ENCODE data around the gene KRT8. TPM values are rescaled to one million over a fixed set of nuclear protein-coding genes. Genes with fewer than 3 reads are reported as not detected.

Gene KRT8
- total RNA-seq, 1 experiment from 2014 or later, result 179 TPM

DNA sequence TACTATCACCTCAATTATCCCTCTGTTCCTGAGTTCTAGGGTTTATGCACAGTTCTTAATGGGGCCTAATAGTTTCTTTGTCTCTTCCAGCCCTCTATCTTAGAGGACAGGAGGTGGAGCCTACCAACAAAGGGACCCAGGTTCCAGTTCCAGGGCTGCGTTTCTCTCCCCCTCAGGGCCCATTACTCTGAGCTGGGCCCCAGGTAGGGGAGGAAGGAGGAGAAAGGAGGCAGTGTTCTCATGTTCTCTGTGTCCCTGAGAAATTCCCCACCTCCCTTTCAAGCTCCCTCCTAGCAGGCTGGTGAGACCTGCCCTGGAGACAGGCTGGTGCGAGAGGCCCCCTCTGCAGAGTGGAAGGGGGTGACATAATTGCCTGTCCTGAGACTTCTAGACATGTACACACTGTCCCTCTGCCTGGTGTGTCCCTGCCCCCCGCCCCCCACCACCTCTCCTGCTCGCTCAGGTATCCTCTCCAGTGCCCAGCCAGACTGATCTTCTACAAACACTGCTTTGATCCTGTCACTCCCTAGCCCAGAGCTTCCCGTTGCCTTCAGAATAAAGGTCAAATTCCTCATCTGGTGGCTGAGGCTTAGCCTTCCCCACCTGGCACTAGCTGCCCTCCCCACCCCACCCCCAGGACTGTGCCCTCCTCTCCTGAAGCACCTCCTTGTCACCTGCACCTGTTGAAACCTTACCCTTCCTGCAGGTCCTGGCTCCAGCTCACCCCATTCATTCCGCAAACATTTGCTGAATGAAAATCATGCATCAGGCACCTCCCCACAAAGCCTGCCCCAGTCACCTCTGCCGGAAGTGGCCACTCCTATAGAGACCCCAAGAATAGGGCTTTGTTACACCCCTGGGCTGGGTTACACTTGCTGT lies 21.1 kb upstream of the KRT8 start:
- Mint-ChIP-seq H3K36me3 (ENCODE audit: insufficient read depth, unreplicated experiment) (no peaks in the 10 kb centered on the region), H3K4me3 (ENCODE audit: unreplicated experiment) (no peak overlapping the region), H3K27me3 (ENCODE audit: insufficient read depth, unreplicated experiment) (no peaks in the 10 kb centered on the region), H3K9me3 (ENCODE audit: unreplicated experiment) (no peaks in the 10 kb centered on the region), H3K4me1 (ENCODE audit: insufficient read depth, unreplicated experiment) (peaks cover 26% of the 10 kb centered on the region), H3K27ac (ENCODE audit: low read depth, unreplicated experiment) (peak overlapping the region; percentile 94)
- POLR2A ChIA-PET, result interaction anchor here (1.3 kb wide), 2 partner anchors 16 to 128 kb away, joined by 3 to 5 read pairs; no protein-coding TSS in a partner anchor
- intact Hi-C loops (cut with micrococcal nuclease), result loop anchor here (2.0 kb wide), 1 partner anchor 21 kb away; the partner anchor contains the start of gene KRT8
- no TSS peak for BruUV-seq (replicated peaks)
- CTCF ChIA-PET, result interaction anchor here (0.6 to 2.2 kb wide), 5 partner anchors 10 to 768 kb away, joined by 3 to 9 read pairs (median 4); no protein-coding TSS in a partner anchor
- TF ChIP-seq, protein P1, sequence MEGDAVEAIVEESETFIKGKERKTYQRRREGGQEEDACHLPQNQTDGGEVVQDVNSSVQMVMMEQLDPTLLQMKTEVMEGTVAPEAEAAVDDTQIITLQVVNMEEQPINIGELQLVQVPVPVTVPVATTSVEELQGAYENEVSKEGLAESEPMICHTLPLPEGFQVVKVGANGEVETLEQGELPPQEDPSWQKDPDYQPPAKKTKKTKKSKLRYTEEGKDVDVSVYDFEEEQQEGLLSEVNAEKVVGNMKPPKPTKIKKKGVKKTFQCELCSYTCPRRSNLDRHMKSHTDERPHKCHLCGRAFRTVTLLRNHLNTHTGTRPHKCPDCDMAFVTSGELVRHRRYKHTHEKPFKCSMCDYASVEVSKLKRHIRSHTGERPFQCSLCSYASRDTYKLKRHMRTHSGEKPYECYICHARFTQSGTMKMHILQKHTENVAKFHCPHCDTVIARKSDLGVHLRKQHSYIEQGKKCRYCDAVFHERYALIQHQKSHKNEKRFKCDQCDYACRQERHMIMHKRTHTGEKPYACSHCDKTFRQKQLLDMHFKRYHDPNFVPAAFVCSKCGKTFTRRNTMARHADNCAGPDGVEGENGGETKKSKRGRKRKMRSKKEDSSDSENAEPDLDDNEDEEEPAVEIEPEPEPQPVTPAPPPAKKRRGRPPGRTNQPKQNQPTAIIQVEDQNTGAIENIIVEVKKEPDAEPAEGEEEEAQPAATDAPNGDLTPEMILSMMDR (IDR thresholded peaks at IDR 0.05; ENCODE audit: unreplicated experiment), result no peak
- no peak for DNase-seq (ENCODE audit: unreplicated experiment)

DNA sequence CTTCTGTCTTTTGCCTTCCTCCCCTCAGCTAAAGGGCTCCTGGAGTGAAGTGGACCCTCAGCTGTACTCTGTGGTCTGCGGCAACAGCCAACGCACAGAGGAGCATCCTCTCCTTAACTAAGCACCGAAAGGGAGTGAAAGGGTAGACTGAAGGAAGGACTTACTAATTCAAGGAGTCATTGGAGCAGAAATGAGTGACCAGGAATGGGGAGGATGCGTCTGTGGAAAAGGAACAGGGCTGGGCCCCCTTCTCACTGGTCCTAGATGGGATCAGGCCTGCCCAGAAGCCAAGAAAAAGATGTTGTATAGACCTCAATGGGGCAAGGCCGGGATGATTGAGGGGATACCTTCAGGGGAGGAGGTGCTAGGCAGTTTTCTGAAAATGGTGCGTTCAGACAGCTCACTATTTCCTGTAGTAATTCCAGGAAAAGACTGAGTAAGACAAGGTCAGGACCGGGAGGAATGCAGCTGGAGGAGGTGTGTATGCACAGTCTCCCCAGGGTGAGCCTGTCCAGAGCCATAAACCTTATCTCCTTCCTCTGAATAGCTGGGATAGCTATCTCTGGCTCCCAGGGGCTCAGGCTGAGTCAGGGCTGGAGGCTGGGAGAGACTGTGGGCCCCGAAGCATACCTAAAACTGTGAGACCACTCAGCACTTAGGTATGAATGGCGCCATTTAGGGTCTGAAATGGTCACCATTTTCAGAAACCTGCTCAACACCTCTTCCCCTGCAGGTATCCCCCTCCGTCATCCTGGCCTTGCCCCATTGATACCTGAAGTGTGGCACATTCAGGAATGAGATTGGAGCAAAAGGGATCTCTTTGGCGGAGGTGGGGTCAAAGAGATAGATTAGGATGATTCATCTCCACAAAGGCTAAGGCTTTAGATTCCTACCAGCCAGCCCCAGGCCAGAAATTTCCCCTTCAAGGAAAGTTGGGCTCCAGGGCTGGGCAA lies 20.2 kb upstream of the KRT8 start:
- H3K27me3 Mint-ChIP-seq (ENCODE audit: insufficient read depth, unreplicated experiment), result no peaks in the 10 kb centered on the region
- H3K4me1 Mint-ChIP-seq (ENCODE audit: insufficient read depth, unreplicated experiment), result peaks cover 26% of the 10 kb centered on the region
- peak overlapping the region; percentile 94 for H3K27ac Mint-ChIP-seq (ENCODE audit: low read depth, unreplicated experiment)
- peak; percentile 54 for DNase-seq (ENCODE audit: unreplicated experiment)
- BruUV-seq (replicated peaks), result no TSS peak
- no peaks in the 10 kb centered on the region for H3K36me3 Mint-ChIP-seq (ENCODE audit: insufficient read depth, unreplicated experiment)
- no peak overlapping the region for H3K4me3 Mint-ChIP-seq (ENCODE audit: unreplicated experiment)
- POLR2A ChIA-PET, result interaction anchor here (1.3 kb wide), 1 partner anchor 129 kb away, joined by 3 read pairs; no protein-coding TSS in a partner anchor
- no peaks in the 10 kb centered on the region for H3K9me3 Mint-ChIP-seq (ENCODE audit: unreplicated experiment)
- CTCF ChIA-PET, result interaction anchor here (0.6 to 2.2 kb wide), 3 partner anchors 11 to 40 kb away, joined by 3 to 9 read pairs (median 3); no protein-coding TSS in a partner anchor
- TF ChIP-seq, protein P1 (IDR thresholded peaks at IDR 0.05; ENCODE audit: unreplicated experiment), result no peak
- intact Hi-C loops (cut with micrococcal nuclease), result no loop called here

DNA sequence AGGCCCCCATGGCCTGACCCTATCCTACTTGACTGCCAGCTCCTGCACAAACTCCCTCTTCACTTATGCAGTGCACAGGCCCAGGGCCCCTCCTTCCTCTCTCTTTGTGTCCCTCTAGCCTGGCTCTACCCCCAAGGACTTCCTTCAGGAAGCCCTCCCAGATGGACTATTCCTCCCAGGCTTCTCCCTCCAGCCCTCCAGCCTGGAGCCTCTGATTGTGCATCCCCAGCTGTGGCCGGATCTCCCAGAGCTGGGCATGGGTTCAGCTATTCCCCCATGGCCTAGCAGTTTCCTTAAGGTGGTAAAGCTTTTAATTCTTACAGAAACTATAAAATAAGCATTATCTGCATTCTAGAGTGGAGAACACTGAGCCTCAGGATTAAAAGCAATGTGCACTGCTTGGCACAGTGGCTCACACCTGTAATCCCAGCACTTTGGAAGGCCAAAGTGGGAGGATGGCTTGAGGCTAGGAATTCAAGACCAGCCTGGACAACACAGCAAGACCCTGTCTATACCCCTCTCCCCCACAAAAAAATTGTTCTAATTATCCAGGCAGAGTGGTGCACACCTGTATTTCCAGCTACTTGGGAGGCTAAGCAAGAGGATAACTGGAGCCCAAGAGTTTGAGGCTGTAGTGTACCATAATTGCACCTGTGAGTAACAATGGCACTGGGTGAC lies 16.8 kb upstream of the KRT8 start:
- POLR2A ChIA-PET, result interaction anchor here (0.6 kb wide), 1 partner anchor 274 kb away, joined by 3 read pairs; no protein-coding TSS in a partner anchor
- Mint-ChIP-seq H3K27me3 (ENCODE audit: insufficient read depth, unreplicated experiment) (peaks cover 11% of the 10 kb centered on the region), H3K4me1 (ENCODE audit: insufficient read depth, unreplicated experiment) (peaks cover 12% of the 10 kb centered on the region), H3K27ac (ENCODE audit: low read depth, unreplicated experiment) (no peak overlapping the region), H3K9me3 (ENCODE audit: unreplicated experiment) (peaks cover 7% of the 10 kb centered on the region), H3K4me3 (ENCODE audit: unreplicated experiment) (no peak overlapping the region), H3K36me3 (ENCODE audit: insufficient read depth, unreplicated experiment) (no peaks in the 10 kb centered on the region)
- CTCF ChIA-PET, result interaction anchor here (0.8 to 2.9 kb wide), 3 partner anchors 37 to 549 kb away, joined by 3 to 13 read pairs (median 4); no protein-coding TSS in a partner anchor
- TF ChIP-seq, protein P1 (IDR thresholded peaks at IDR 0.05; ENCODE audit: unreplicated experiment), result no peak
- DNase-seq (ENCODE audit: unreplicated experiment), result no peak
- no TSS peak for BruUV-seq (replicated peaks)
- intact Hi-C loops (cut with micrococcal nuclease), result no loop called here
